ENCODE results near the gene PDCD7. TPM values are rescaled to one million over a fixed set of nuclear protein-coding genes. Genes with fewer than 3 reads are reported as not detected.

The PDCD7 gene
- total and polyA plus RNA-seq, 2 of the 4 experiments (the other 2 are of a cell fraction) = 4.7 to 12.3 TPM

DNA sequence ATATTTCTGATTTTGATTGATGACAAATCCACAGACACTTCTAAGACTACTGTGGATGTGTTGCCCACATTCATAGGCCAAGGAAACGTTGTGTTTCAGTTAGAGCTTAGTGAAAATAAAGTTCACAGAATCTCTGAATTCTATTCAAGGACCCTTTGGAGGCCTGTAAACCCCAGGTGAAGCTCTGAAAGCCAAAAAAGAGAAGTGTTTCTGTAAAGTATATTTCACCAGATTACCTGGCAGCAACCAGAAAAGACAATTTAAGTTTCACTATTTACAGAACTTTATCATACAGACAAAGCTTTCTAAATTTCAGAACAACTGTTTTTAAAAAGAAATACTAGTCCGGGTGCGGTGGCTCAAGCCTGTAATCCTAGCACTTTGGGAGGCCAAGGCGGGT, 48.9 kb upstream of the PDCD7 start:
- ChIA-PET POLR2A (ENCODE audit: unreplicated experiment) (no interaction called here), CTCF (interaction anchor here (0.6 kb wide), 2 partner anchors 15 to 1193 kb away, joined by 3 read pairs; no protein-coding TSS in a partner anchor)
- Histone ChIP-seq H3K27ac (ENCODE audit: insufficient read depth, low read length) (no peak overlapping the region), H2BK5ac (ENCODE audit: low read depth, low read length, poor library complexity, severe bottlenecking) (no peak overlapping the region), H4K91ac (ENCODE audit: insufficient read depth, low read depth, low read length) (no peak overlapping the region), H2BK20ac (ENCODE audit: low read depth, low read length) (no peak overlapping the region), H3K27me3 (ENCODE audit: control insufficient read depth, insufficient read depth, low read length) (no peaks in the 10 kb centered on the region), H3K36me3 (ENCODE audit: control insufficient read depth, insufficient read depth, low read length) (peaks cover 10% of the 10 kb centered on the region), H2BK120ac (ENCODE audit: low read depth, low read length) (no peak overlapping the region), H3K14ac (replicated peaks; ENCODE audit: low read depth, low read length) (no peak overlapping the region), H3K18ac (ENCODE audit: low read depth, low read length) (no peak overlapping the region), H4K5ac (ENCODE audit: low read depth, low read length) (no peak overlapping the region), H3K56ac (ENCODE audit: extremely low read depth, insufficient read depth, low read length) (no peak overlapping the region), H3K23ac (ENCODE audit: low read depth, low read length) (0 out of 2 replicates have a peak overlapping the region, but pooled peaks have one; percentile 18), H3K9ac (ENCODE audit: low read depth, low read length) (no peak overlapping the region), H2AFZ (replicated peaks; ENCODE audit: low read length, poor library complexity) (no peak overlapping the region), H3K4me2 (ENCODE audit: low read depth, low read length) (no peak overlapping the region; the same call in 1 of the 2 replicates), H4K8ac (ENCODE audit: low read depth in 2 of 2, low read length in 2 of 2) (no peak overlapping the region), H4K20me1 (ENCODE audit: insufficient read depth, low read length) (peaks cover 28% of the 10 kb centered on the region), H3K79me1 (ENCODE audit: low read depth in 1 of 2, low read length in 2 of 2) (peaks cover 5 to 42% of the 10 kb centered on the region in 2 experiments), H3K4me1 (ENCODE audit: control insufficient read depth, insufficient read depth, low read length) (no peaks in the 10 kb centered on the region), H3K9me3 (ENCODE audit: control insufficient read depth, insufficient read depth, low read length) (no peaks in the 10 kb centered on the region), H3K9me1 (ENCODE audit: insufficient read depth, low read length) (0 out of 2 replicates have a peak, but pooled peaks cover 6% of the 10 kb centered on the region), H2AK9ac (replicated peaks; ENCODE audit: low read depth, low read length, poor library complexity) (no peak overlapping the region), H2AK5ac (ENCODE audit: low read depth, low read length) (no peak overlapping the region), H2BK15ac (ENCODE audit: low read depth, low read length) (no peak overlapping the region), H3K4me3 (ENCODE audit: insufficient read depth, low read depth, low read length) (no peak overlapping the region), H3K4ac (ENCODE audit: low read depth, low read length) (no peak overlapping the region)
- BruUV-seq (replicated peaks) = TSS peak; percentile 22
- in situ Hi-C loops (cut with MboI; ENCODE audit: low sequenced_read_pairs) = no loop called here
- intact Hi-C loops (cut with micrococcal nuclease) = loop anchor here (2.0 to 5.0 kb wide), 2 partner anchors 128 to 150 kb away; no protein-coding TSS in a partner anchor
- TF ChIP-seq BHLHE40 (IDR thresholded peaks at IDR 0.05; ENCODE audit: low read depth, low read length) (no peak), USF2 (IDR thresholded peaks at IDR 0.05; ENCODE audit: low read depth, low read length) (no peak), ELK1 (IDR thresholded peaks at IDR 0.05; ENCODE audit: borderline replicate concordance, low read depth, low read length) (no peak), RCOR1 (IDR thresholded peaks at IDR 0.05; ENCODE audit: insufficient replicate concordance, low read length) (no peak), MXI1 (IDR thresholded peaks at IDR 0.05; ENCODE audit: borderline replicate concordance, low read depth, low read length) (no peak), MAFK (IDR thresholded peaks at IDR 0.05; ENCODE audit: low read depth, low read length) (no peak), CTCF (conservative IDR thresholded peaks at IDR 0.05; ENCODE audit: low read depth, low read length) (no peak), SMC3 (IDR thresholded peaks at IDR 0.05; ENCODE audit: low read depth, low read length) (no peak), POLR2A (IDR thresholded peaks at IDR 0.05; ENCODE audit: low read depth, low read length) (no peak), RAD21 (IDR thresholded peaks at IDR 0.05; ENCODE audit: low read length) (no peak), MAZ (IDR thresholded peaks at IDR 0.05; ENCODE audit: borderline replicate concordance, low read depth, low read length) (no peak), NFE2L2 (IDR thresholded peaks at IDR 0.05; ENCODE audit: low read depth, low read length) (no peak), CEBPB (IDR thresholded peaks at IDR 0.05; ENCODE audit: low read depth, low read length) (no peak), RFX5 (IDR thresholded peaks at IDR 0.05; ENCODE audit: low read depth, low read length) (no peak), FOS (IDR thresholded peaks at IDR 0.05; ENCODE audit: low read depth, low read length) (no peak), CHD1 (IDR thresholded peaks at IDR 0.05; ENCODE audit: low read depth, low read length) (no peak)
- dilution Hi-C loops (cut with HindIII; ENCODE audit: low sequenced_read_pairs, unreplicated experiment) = no loop called here
- ATAC-seq (ENCODE audit: low read depth) = no peak
- WGBS, 2 experiments (ENCODE audit: extremely low coverage in 2 of 2, insufficient read length in 1 of 2) = 88% methylated on average over 1 of the region's 4 CpGs; no CpG with 5 or more reads in 1 of the 2 experiments
- DNase-seq = no peak
